Peyer's patch (tissue), 4 donors: ENCODE data around the gene RAI14. TPM values are rescaled to one million over a fixed set of nuclear protein-coding genes. Genes with fewer than 3 reads are reported as not detected.
A peak's percentile ranks its signal among the peaks of the same experiment; 100 is the strongest.

Source experiments
- DNase-seq, 3 donors: peaks; one replicate each; pipeline ENCODE4 v3.0.0-alpha.2; 2017 to 2019
- H3K27ac ChIP-seq, 4 donors: fragments of 200-600 bp; sonication (generic); one replicate each; pipeline ENCODE4 v1.5.1; 2016 to 2019
- H3K27me3 ChIP-seq, 2 donors: fragments of 200-600 bp; sonication (generic); one replicate each; pipeline ENCODE4 v1.5.1; 2019
- H3K36me3 ChIP-seq, 3 donors: fragments of 200-600 bp; sonication (generic); one replicate each; pipeline ENCODE4 v1.5.1; 2016 to 2019
- H3K4me1 ChIP-seq, 4 donors: fragments of 200-600 bp; sonication (generic); one replicate each; pipeline ENCODE4 v1.5.1; 2016 to 2019
- H3K4me3 ChIP-seq, 4 donors: fragments of 200-600 bp; sonication (generic); 1 replicate in 3 of 4; 2 replicates in 1 of 4; pipeline ENCODE4 v1.5.1; 2016 to 2019; ENCODE audit warnings: mild to moderate bottlenecking in 1 of 4
- H3K9me3 ChIP-seq, 4 donors: fragments of 200-600 bp; sonication (generic); one replicate each; pipeline ENCODE4 v1.5.1; 2016 to 2019; ENCODE audit warnings: mild to moderate bottlenecking in 1 of 4
- POLR2A ChIP-seq, 2 donors: fragments of 450-650 bp; IDR thresholded peaks; one replicate each; pipeline ENCODE4 v1.5.1; 2017; ENCODE audit warnings: antibody characterized with exemption in 2 of 2, mild to moderate bottlenecking in 2 of 2, moderate library complexity in 2 of 2
- total RNA-seq, 4 donors: library from RNA; depleted of rRNA; stranded (reverse); fragments of >200 nt; gene quantifications; one replicate each; pipeline ENCODE4 v1.1.0, GENCODE V29; 2016
- TF ChIP-seq, protein P1 (sequence below), 6 experiments: fragments of 450-650 bp in 4 of 6; fragments of 200-600 bp in 2 of 6; sonication (generic) in 1 of 6; IDR thresholded peaks; one replicate each; pipeline ENCODE4 v1.5.1; 2017 to 2019; ENCODE audit warnings: antibody characterized with exemption in 6 of 6, mild to moderate bottlenecking in 3 of 6, moderate library complexity in 1 of 6

RAI14 gene
- total RNA-seq, 4 donors from 2014 or later = 5.0 to 182 (median 6.4) TPM

DNA sequence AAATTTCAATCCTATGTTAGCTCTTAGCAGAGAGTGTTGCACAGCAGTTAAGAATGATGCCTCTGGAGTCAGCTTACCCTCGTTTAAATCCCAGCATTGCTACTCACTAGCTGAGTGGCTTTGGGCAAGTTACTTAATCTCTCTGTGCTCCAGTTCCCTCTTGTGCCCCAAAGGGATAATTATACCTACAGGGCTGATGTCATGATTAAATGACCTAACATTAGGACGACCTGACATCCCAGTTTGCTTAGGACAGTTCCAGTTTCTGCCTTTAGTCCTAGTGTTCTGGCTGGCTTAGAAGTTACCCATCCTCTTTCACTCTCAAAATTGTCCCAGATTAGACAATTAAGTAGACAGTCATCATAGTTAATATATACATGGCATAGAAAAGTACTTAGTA, 4.3 kb upstream of the RAI14 start:
- Histone ChIP-seq H3K4me1 (peaks cover 0 to 5% (median under 1%) of the 10 kb centered on the region in 4 donors), H3K36me3 (no peaks in the 10 kb centered on the region), H3K4me3 (no peak overlapping the region), H3K9me3 (no peaks in the 10 kb centered on the region), H3K27ac (no peak overlapping the region), H3K27me3 (no peaks in the 10 kb centered on the region)
- DNase-seq = no peak
- TF ChIP-seq, protein P1, sequence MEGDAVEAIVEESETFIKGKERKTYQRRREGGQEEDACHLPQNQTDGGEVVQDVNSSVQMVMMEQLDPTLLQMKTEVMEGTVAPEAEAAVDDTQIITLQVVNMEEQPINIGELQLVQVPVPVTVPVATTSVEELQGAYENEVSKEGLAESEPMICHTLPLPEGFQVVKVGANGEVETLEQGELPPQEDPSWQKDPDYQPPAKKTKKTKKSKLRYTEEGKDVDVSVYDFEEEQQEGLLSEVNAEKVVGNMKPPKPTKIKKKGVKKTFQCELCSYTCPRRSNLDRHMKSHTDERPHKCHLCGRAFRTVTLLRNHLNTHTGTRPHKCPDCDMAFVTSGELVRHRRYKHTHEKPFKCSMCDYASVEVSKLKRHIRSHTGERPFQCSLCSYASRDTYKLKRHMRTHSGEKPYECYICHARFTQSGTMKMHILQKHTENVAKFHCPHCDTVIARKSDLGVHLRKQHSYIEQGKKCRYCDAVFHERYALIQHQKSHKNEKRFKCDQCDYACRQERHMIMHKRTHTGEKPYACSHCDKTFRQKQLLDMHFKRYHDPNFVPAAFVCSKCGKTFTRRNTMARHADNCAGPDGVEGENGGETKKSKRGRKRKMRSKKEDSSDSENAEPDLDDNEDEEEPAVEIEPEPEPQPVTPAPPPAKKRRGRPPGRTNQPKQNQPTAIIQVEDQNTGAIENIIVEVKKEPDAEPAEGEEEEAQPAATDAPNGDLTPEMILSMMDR (IDR thresholded peaks at IDR 0.05) = no peak
- no peak for TF ChIP-seq POLR2A (IDR thresholded peaks at IDR 0.05)

DNA sequence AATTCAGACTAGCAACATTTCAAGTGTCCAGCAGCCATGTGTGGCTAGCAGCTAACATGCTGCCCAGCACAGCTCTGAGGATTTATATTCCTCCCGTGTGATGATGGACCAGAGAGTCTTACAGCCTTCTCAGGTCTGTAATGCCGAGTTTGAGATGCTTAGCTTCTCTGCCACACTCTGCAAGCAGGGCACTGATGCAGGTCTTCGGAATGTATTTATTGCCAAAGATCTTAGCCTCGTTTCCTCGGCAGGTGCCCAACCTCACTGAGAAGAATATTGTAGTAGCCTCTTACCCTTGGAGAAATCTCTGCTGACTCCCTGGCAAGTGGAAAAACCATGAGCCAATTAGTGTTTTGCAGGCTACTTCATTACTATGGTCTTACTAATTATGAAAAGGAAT, 3.7 kb upstream of the RAI14 start:
- H3K4me3 ChIP-seq = no peak overlapping the region
- H3K36me3 ChIP-seq = no peaks in the 10 kb centered on the region
- TF ChIP-seq, protein P1 (IDR thresholded peaks at IDR 0.05) = no peak
- no peak for TF ChIP-seq POLR2A (IDR thresholded peaks at IDR 0.05)
- peaks cover 0 to 12% (median 2%) of the 10 kb centered on the region in 4 donors for H3K4me1 ChIP-seq
- no peaks in the 10 kb centered on the region for H3K9me3 ChIP-seq
- H3K27me3 ChIP-seq = no peaks in the 10 kb centered on the region
- H3K27ac ChIP-seq = no peak overlapping the region
- DNase-seq = no peak

DNA sequence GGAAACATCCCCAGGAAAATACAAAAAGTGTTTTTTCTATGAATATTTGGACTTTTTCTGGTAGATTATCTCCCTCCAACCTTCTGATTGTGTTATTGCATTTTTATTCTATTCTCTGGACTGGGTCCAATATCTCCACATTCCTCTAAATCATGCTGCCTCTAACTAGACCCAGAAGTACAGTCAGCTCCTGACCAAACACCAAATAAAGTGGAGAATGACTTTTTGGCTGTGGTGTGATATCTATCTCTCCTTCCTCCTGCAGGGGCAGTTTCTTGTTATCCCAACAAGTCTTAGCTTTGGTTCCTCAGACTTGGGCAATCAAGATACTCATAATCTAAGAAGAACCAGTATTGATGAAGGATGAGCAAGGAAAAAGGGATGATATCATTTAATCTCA, 3.2 kb upstream of the RAI14 start:
- Histone ChIP-seq H3K36me3 (no peaks in the 10 kb centered on the region), H3K4me3 (no peak overlapping the region), H3K27ac (no peak overlapping the region), H3K27me3 (no peaks in the 10 kb centered on the region), H3K9me3 (no peaks in the 10 kb centered on the region), H3K4me1 (peaks cover 0 to 16% (median 2%) of the 10 kb centered on the region in 4 donors)
- TF ChIP-seq, protein P1 (IDR thresholded peaks at IDR 0.05) = no peak
- TF ChIP-seq POLR2A (IDR thresholded peaks at IDR 0.05) = no peak
- DNase-seq = no peak

DNA sequence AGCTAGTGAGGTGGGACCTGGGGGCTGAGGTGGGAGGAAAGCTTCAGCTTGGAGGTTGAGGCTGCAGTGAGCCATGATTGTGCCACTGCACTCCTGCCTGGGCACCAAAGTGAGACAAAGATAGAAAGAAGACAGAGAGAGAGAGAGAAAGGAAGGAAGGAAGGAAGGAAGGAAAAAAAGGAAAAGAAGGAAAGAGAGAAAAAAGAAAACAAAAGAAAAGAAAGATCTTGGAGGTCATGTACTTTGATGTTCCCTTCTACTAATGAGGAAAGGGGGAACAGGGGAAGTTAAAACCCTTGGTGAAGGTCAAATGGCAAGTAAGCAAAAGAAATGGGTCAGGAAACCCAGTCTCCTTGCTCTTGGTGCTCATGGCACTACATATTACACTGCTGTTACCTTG, 2.4 kb upstream of the RAI14 start:
- no peak overlapping the region for H3K4me3 ChIP-seq
- H3K36me3 ChIP-seq = no peaks in the 10 kb centered on the region
- TF ChIP-seq POLR2A (IDR thresholded peaks at IDR 0.05) = no peak
- TF ChIP-seq, protein P1 (IDR thresholded peaks at IDR 0.05) = no peak
- H3K27me3 ChIP-seq = no peaks in the 10 kb centered on the region
- H3K4me1 ChIP-seq = peaks cover 0 to 16% (median 2%) of the 10 kb centered on the region in 4 donors
- no peak overlapping the region for H3K27ac ChIP-seq
- H3K9me3 ChIP-seq = no peaks in the 10 kb centered on the region
- DNase-seq = no peak

DNA sequence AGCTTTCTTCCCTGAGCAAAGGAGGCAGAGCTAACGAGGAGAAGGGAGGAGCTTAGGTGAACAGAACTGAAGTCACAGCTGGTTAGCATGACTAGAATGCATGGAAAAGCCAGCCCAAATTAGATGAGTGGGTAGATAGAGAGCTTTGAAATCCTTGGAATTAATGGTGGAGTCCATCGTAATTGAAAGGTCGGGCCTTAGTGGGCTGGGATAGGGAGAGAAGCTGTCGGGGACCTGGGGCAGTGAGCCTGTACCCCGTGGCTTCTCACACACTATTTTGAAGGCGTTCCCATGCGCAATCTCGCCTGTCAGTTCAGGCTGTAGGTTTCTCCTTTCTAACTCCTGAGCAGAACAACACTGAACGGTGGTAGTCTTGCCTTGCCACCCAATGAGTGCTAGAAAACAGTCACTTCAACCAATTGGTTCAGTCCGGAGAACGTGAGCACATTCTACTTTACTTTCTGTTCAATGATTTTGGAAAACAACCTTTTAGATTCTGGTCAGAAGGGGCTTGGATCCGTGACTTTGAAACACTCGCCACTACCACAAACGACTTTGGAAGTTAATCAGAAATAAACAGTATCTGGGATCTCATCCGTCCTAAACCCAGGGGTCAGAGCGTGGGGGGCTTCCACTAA, 655 bp upstream of the RAI14 start:
- peak overlapping the region; percentile 75 to 93 (median 80) for H3K27ac ChIP-seq
- H3K36me3 ChIP-seq = no peaks in the 10 kb centered on the region
- peak overlapping the region; percentile 55 to 95 (median 72) for H3K4me3 ChIP-seq
- H3K4me1 ChIP-seq = peaks cover 0 to 16% (median 2%) of the 10 kb centered on the region in 4 donors
- DNase-seq = peak; percentile 21 to 64 (median 53)
- no peaks in the 10 kb centered on the region for H3K27me3 ChIP-seq
- H3K9me3 ChIP-seq = no peaks in the 10 kb centered on the region
- TF ChIP-seq, protein P1 (IDR thresholded peaks at IDR 0.05) = no peak
- TF ChIP-seq POLR2A (IDR thresholded peaks at IDR 0.05) = no peak
